Activated CD8-positive, alpha-beta T cell treated with anti-CD3 and anti-CD28 coated beads, Interleukin-2, amount 10 ng/mL, durations not matched to agents 7 days and 5 days (primary cell): ENCODE data around the gene SEC14L6. TPM values are rescaled to one million over a fixed set of nuclear protein-coding genes. Genes with fewer than 3 reads are reported as not detected.
"Not testable (repeated sequence)": the region's sequence is repeated elsewhere in the genome, so short reads cannot be mapped to it uniquely, and the experiment has no call there.

Experiments
- ATAC-seq: fragments of 150-1000 bp; cut with Tn5 transposase; one replicate; pipeline ENCODE4 v1.10.0; 2021; ENCODE audit warnings: moderate library complexity
- CTCF ChIA-PET: fragments of 350-600 bp; sonication (Branson Sonifier 250); formaldehyde crosslinking; loops from one replicate; lab custom pipeline; 2021; ENCODE audit warnings: antibody characterized with exemption; lab: Charles Lee
- POLR2A ChIA-PET: fragments of 350-600 bp; sonication (Branson Sonifier 250); formaldehyde crosslinking; loops from one replicate; lab custom pipeline; 2021; ENCODE audit warnings: antibody characterized with exemption; lab: Charles Lee
- DNase-seq: peaks from one replicate; pipeline ENCODE4 v3.0.0-alpha.2; 2020
- H3K27ac Mint-ChIP-seq: one replicate; pipeline ENCODE4 v1.8.0; 2021; ENCODE audit warnings: mild to moderate bottlenecking, mixed read lengths
- H3K27me3 Mint-ChIP-seq: one replicate; pipeline ENCODE4 v1.8.0; 2021; ENCODE audit warnings: low read depth, mixed read lengths
- H3K36me3 Mint-ChIP-seq: one replicate; pipeline ENCODE4 v1.8.0; 2021; ENCODE audit warnings: low read depth, mixed read lengths
- H3K4me1 Mint-ChIP-seq: one replicate; pipeline ENCODE4 v1.8.0; 2021; ENCODE audit warnings: low read depth, mixed read lengths
- H3K4me3 Mint-ChIP-seq: one replicate; pipeline ENCODE4 v1.8.0; 2021; ENCODE audit warnings: mild to moderate bottlenecking, mixed read lengths
- H3K9me3 Mint-ChIP-seq: one replicate; pipeline ENCODE4 v1.8.0; 2022; ENCODE audit warnings: mixed read lengths; ENCODE audit not compliant: insufficient read depth
- total RNA-seq, 2 experiments: library from RNA; stranded (reverse); gene quantifications; one replicate each; pipeline ENCODE4 v1.2.3, GENCODE V29; 2021

The SEC14L6 gene
- total RNA-seq, 2 experiments from 2014 or later = not detected

GRCh38 chr22:30575859-30576258 lies 29.3 kb upstream of the SEC14L6 start:
- no peak for DNase-seq
- Mint-ChIP-seq H3K27ac (no peak overlapping the region), H3K27me3 (peaks cover 6% of the 10 kb centered on the region), H3K4me1 (peaks cover 3% of the 10 kb centered on the region), H3K4me3 (no peak overlapping the region), H3K9me3 (no peaks in the 10 kb centered on the region), H3K36me3 (peaks cover 42% of the 10 kb centered on the region)
- ATAC-seq = no peak
- ChIA-PET CTCF (no interaction called here), POLR2A (no interaction called here)

- Mint-ChIP-seq H3K4me3 (no peak overlapping the region), H3K9me3 (no peaks in the 10 kb centered on the region), H3K27me3 (peaks cover 6% of the 10 kb centered on the region), H3K36me3 (peaks cover 37% of the 10 kb centered on the region), H3K27ac (no peak overlapping the region), H3K4me1 (peaks cover 3% of the 10 kb centered on the region)
- DNase-seq = no peak
- ChIA-PET CTCF (no interaction called here), POLR2A (no interaction called here)
- ATAC-seq = no peak
Observed at GRCh38 chr22:30574997-30575671, 28.6 kb upstream of the SEC14L6 start.

- ChIA-PET CTCF (interaction anchor here (0.6 to 0.7 kb wide), 2 partner anchors 30 to 63 kb away, joined by 3 read pairs; no protein-coding TSS in a partner anchor), POLR2A (no interaction called here)
- ATAC-seq (no peak), DNase-seq (no peak)
- peaks cover 6% of the 10 kb centered on the region for H3K27me3 Mint-ChIP-seq
- peaks cover 31% of the 10 kb centered on the region for H3K36me3 Mint-ChIP-seq
- H3K27ac Mint-ChIP-seq = no peak within 1 kb of the TSS
- no peak within 1 kb of the TSS for H3K4me3 Mint-ChIP-seq
- H3K4me1 Mint-ChIP-seq = peaks cover 3% of the 10 kb centered on the region
- H3K9me3 Mint-ChIP-seq = no peaks in the 10 kb centered on the region
Observed at GRCh38 chr22:30574095-30574981, 27.8 kb upstream of the SEC14L6 start, which contains the start of gene GAL3ST1. Gene GAL3ST1, minus strand, starts transcription at chr22:30574665. Its CDS starts 17,273 bp downstream, at chr22:30557392.

GRCh38 chr22:30573594-30574094 lies 27.1 kb upstream of the SEC14L6 start:
- H3K27ac Mint-ChIP-seq = no peak overlapping the region
- H3K4me3 Mint-ChIP-seq = no peak overlapping the region
- H3K27me3 Mint-ChIP-seq = peaks cover 6% of the 10 kb centered on the region
- no peak for DNase-seq
- no peaks in the 10 kb centered on the region for H3K9me3 Mint-ChIP-seq
- peaks cover 3% of the 10 kb centered on the region for H3K4me1 Mint-ChIP-seq
- ChIA-PET POLR2A (no interaction called here), CTCF (interaction anchor here (0.6 to 0.7 kb wide), 2 partner anchors 31 to 63 kb away, joined by 3 read pairs; no protein-coding TSS in a partner anchor)
- ATAC-seq = no peak
- H3K36me3 Mint-ChIP-seq = peaks cover 24% of the 10 kb centered on the region

DNA sequence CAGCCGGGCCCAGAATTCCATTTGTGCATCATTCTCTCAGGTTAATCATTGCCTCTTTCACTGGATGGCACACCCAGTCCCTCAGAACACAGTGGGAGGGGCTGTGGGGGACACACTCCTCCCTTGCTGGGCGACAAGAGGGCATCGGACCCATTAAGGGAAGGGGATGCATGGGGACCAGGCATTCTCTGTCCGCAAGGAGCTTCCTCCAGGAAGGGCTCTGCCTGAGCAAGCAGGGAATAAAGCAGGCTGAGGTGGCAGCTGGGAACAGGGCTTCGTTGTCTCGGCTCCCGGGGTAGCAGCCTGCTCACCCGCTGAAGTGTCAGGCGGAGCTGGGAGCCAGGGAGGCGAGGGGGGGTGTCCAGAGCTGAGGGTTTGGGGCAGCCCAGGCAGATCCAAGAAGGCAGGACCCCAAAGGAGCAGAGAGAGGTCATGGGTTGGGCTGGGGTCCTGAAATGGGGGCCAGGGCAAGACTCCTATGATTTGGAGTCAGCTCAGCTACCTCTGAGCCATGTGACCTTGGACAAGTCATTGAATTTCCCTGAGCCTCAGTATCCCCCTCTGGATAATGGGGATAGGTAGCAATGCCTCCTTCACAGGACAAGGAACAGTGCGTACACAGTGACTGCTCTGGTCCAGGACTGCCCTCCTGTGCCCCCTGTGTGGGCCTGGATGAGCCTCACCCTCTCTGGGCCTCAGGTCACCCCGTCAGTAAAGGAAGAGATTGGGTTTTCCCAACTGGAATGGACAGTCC lies 26.5 kb upstream of the SEC14L6 start:
- no peak for ATAC-seq
- Mint-ChIP-seq H3K27me3 (peaks cover 6% of the 10 kb centered on the region), H3K4me3 (no peak overlapping the region), H3K9me3 (no peaks in the 10 kb centered on the region), H3K4me1 (peaks cover 3% of the 10 kb centered on the region), H3K27ac (no peak overlapping the region), H3K36me3 (peaks cover 22% of the 10 kb centered on the region)
- POLR2A ChIA-PET = interaction anchor here (0.6 kb wide), 1 partner anchor 1016 kb away, joined by 3 read pairs; no protein-coding TSS in a partner anchor
- no peak for DNase-seq
- CTCF ChIA-PET = no interaction called here

- H3K9me3 Mint-ChIP-seq = no peaks in the 10 kb centered on the region
- ChIA-PET POLR2A (no interaction called here), CTCF (no interaction called here)
- H3K4me1 Mint-ChIP-seq = peaks cover 3% of the 10 kb centered on the region
- DNase-seq (no peak), ATAC-seq (no peak)
- H3K27me3 Mint-ChIP-seq = peaks cover 6% of the 10 kb centered on the region
- H3K36me3 Mint-ChIP-seq = peaks cover 16% of the 10 kb centered on the region
- no peak overlapping the region for H3K27ac Mint-ChIP-seq
- H3K4me3 Mint-ChIP-seq = no peak overlapping the region
Observed at GRCh38 chr22:30572210-30572609, 25.7 kb upstream of the SEC14L6 start.

DNA sequence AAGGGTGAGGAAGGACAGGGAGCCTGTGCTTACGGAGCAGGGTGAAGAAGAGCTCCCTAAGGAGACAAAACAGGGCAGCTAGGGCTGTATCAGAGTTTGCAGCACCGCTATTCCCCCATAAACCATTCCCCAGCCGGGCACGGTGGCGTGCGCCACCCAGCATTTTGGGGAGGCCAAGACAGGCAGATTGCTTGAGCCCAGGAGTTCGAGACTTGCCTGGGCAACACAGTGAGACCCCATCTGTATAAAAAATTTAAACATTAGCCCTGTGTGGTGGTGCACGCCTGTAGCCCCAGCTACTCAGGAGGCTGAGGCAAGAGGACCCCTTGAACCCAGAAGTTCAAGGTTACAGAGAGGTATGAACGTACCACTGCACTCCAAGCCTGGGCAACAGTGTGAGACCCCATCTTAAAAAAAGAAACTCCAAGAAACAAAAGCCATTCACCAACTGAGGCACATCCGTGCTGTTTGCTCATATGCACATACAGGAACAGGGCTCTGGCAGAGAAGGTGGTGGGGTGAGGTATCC lies 23.2 kb upstream of the SEC14L6 start:
- Mint-ChIP-seq H3K4me3 (no peak overlapping the region), H3K27me3 (peaks cover 9% of the 10 kb centered on the region), H3K27ac (no peak overlapping the region), H3K4me1 (no peaks in the 10 kb centered on the region), H3K9me3 (no peaks in the 10 kb centered on the region), H3K36me3 (no peaks in the 10 kb centered on the region)
- no peak for DNase-seq
- ChIA-PET CTCF (no interaction called here), POLR2A (no interaction called here)
- ATAC-seq = no peak

GRCh38 chr22:30568137-30568805 lies 21.7 kb upstream of the SEC14L6 start:
- Mint-ChIP-seq H3K4me3 (no peak overlapping the region), H3K27ac (no peak overlapping the region), H3K4me1 (no peaks in the 10 kb centered on the region), H3K9me3 (no peaks in the 10 kb centered on the region), H3K36me3 (no peaks in the 10 kb centered on the region), H3K27me3 (peaks cover 5% of the 10 kb centered on the region)
- POLR2A ChIA-PET = no interaction called here
- ATAC-seq (no peak), DNase-seq (no peak)
- CTCF ChIA-PET = no interaction called here

DNA sequence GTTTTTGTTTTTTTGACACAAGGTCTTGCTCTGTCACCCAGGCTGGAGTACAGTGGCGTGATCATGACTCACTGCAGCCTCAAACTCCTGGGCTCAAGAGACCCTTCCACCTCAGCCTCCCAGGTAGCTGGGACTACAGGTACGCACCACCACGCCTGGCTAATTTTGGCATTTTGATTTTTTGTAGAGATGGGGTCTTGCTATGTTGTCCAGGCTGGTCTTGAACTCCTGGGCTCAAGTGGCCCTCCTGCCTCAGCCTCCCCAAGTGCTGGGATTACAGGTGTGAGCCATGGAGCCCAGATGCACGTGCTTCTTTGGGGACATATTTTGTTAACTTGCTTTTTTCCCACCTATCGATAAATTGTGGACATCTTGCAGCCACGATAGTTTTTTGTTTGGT lies 20.7 kb upstream of the SEC14L6 start:
- CTCF ChIA-PET = not testable (repeated sequence)

GRCh38 chr22:30566125-30566524 lies 19.6 kb upstream of the SEC14L6 start:
- Mint-ChIP-seq H3K27me3 (peaks cover 4% of the 10 kb centered on the region), H3K9me3 (no peaks in the 10 kb centered on the region), H3K27ac (no peak overlapping the region), H3K36me3 (no peaks in the 10 kb centered on the region), H3K4me3 (no peak overlapping the region), H3K4me1 (no peaks in the 10 kb centered on the region)
- DNase-seq (no peak), ATAC-seq (no peak)
- CTCF ChIA-PET = interaction anchor here (1.7 kb wide), 1 partner anchor 21 kb away, joined by 4 read pairs; no protein-coding TSS in a partner anchor
- POLR2A ChIA-PET = no interaction called here

More for the DNA sequence above, 20.7 kb upstream of the SEC14L6 start:
- POLR2A ChIA-PET, H3K27me3 Mint-ChIP-seq, H3K36me3 Mint-ChIP-seq, ATAC-seq, H3K4me1 Mint-ChIP-seq, H3K27ac Mint-ChIP-seq, H3K9me3 Mint-ChIP-seq, H3K4me3 Mint-ChIP-seq, DNase-seq: not testable (repeated sequence)

GRCh38 chr22:30565341-30565740 lies 18.8 kb upstream of the SEC14L6 start:
- Mint-ChIP-seq H3K9me3 (no peaks in the 10 kb centered on the region), H3K27ac (no peak overlapping the region), H3K4me1 (no peaks in the 10 kb centered on the region), H3K4me3 (no peak overlapping the region), H3K27me3 (peaks cover 4% of the 10 kb centered on the region), H3K36me3 (no peaks in the 10 kb centered on the region)
- ChIA-PET CTCF (interaction anchor here (1.7 kb wide), 1 partner anchor 20 kb away, joined by 4 read pairs; no protein-coding TSS in a partner anchor), POLR2A (interaction anchor here (0.7 kb wide), 1 partner anchor 607 kb away, joined by 3 read pairs; no protein-coding TSS in a partner anchor)
- no peak for ATAC-seq
- no peak for DNase-seq
